Astrocyte (in vitro differentiated cells and primary cell): ENCODE measurements around the gene CCDC178. TPM values are rescaled to one million over a fixed set of nuclear protein-coding genes. Genes with fewer than 3 reads are reported as not detected.

ENCODE experiments used
- DNase-seq: peaks from one replicate; pipeline ENCODE4 v3.0.0-alpha.2; 2010; ENCODE audit warnings: low read depth
- FAIRE-seq: peaks from 2 replicates; lab custom pipeline; 2011; peaks lifted over from hg19 to GRCh38; lab: Jason Lieb, UNC
- H2AFZ ChIP-seq: 2 replicates; pipeline ENCODE4 v1.6.0; 2012; ENCODE audit warnings: low read depth, low read length, inconsistent platforms
- H3K27ac ChIP-seq: 2 replicates; pipeline ENCODE4 v1.5.1; 2011; ENCODE audit warnings: low read depth, low read length, inconsistent platforms
- H3K27me3 ChIP-seq: 2 replicates; pipeline ENCODE4 v1.6.0; 2011; ENCODE audit warnings: low read length, inconsistent platforms; ENCODE audit not compliant: insufficient read depth
- H3K36me3 ChIP-seq: 2 replicates; pipeline ENCODE4 v1.5.1; 2011; ENCODE audit warnings: low read length, inconsistent platforms; ENCODE audit not compliant: insufficient read depth
- H3K4me1 ChIP-seq: 2 replicates; pipeline ENCODE4 v1.5.1; 2011; ENCODE audit warnings: low read length, inconsistent platforms; ENCODE audit not compliant: insufficient read depth
- H3K4me2 ChIP-seq: 2 replicates; pipeline ENCODE4 v1.6.0; 2012; ENCODE audit warnings: low read length, inconsistent platforms
- H3K4me3 ChIP-seq: 2 replicates; pipeline ENCODE4 v1.5.1; 2011; ENCODE audit warnings: low read depth, mild to moderate bottlenecking, low read length, inconsistent platforms; ENCODE audit not compliant: insufficient read depth
- H3K79me2 ChIP-seq: 2 replicates; pipeline ENCODE4 v1.6.0; 2012; ENCODE audit warnings: mild to moderate bottlenecking, low read length, inconsistent platforms; ENCODE audit not compliant: insufficient read depth
- H3K9ac ChIP-seq: 2 replicates; pipeline ENCODE4 v1.6.0; 2012; ENCODE audit warnings: mild to moderate bottlenecking, low read length, inconsistent platforms
- H3K9me3 ChIP-seq: 2 replicates; pipeline ENCODE4 v1.5.1; 2012; ENCODE audit warnings: low read depth, mild to moderate bottlenecking, low read length, inconsistent platforms; ENCODE audit not compliant: insufficient read depth
- H4K20me1 ChIP-seq: 2 replicates; pipeline ENCODE4 v1.6.0; 2012; ENCODE audit warnings: low read length, inconsistent platforms; ENCODE audit not compliant: insufficient read depth
- H3K27ac Mint-ChIP-seq: one replicate; pipeline ENCODE4 v1.8.0; 2021; ENCODE audit warnings: mild to moderate bottlenecking, mixed read lengths; ENCODE audit not compliant: unreplicated experiment
- H3K27me3 Mint-ChIP-seq: one replicate; pipeline ENCODE4 v1.8.0; 2021; ENCODE audit warnings: low read depth, mixed read lengths; ENCODE audit not compliant: unreplicated experiment
- H3K36me3 Mint-ChIP-seq: one replicate; pipeline ENCODE4 v1.8.0; 2021; ENCODE audit warnings: low read depth, mixed read lengths; ENCODE audit not compliant: unreplicated experiment
- H3K4me1 Mint-ChIP-seq: one replicate; pipeline ENCODE4 v1.8.0; 2021; ENCODE audit warnings: low read depth, mixed read lengths; ENCODE audit not compliant: unreplicated experiment
- H3K4me3 Mint-ChIP-seq: one replicate; pipeline ENCODE4 v1.8.0; 2021; ENCODE audit warnings: mild to moderate bottlenecking, moderate library complexity, mixed read lengths; ENCODE audit not compliant: unreplicated experiment
- H3K9me3 Mint-ChIP-seq: one replicate; pipeline ENCODE4 v1.8.0; 2021; ENCODE audit warnings: mild to moderate bottlenecking, mixed read lengths; ENCODE audit not compliant: unreplicated experiment
- EZH2 ChIP-seq: IDR thresholded peaks from 2 replicates; pipeline ENCODE4 v1.6.1; 2012; ENCODE audit warnings: mild to moderate bottlenecking, low read length, inconsistent platforms; ENCODE audit not compliant: insufficient read depth
- total RNA-seq: library from RNA; stranded (reverse); gene quantifications from 2 replicates; pipeline ENCODE4 v1.2.1, GENCODE V29; 2021
- TF ChIP-seq, protein P1 (sequence below): IDR thresholded peaks from 2 replicates; pipeline ENCODE4 v1.5.1; 2011; ENCODE audit warnings: low read depth, mild to moderate bottlenecking, inconsistent platforms, low read length, moderate library complexity; ENCODE audit not compliant: insufficient read depth

CCDC178 gene
- total RNA-seq, 1 donor from 2014 or later = 0.30 TPM

DNA sequence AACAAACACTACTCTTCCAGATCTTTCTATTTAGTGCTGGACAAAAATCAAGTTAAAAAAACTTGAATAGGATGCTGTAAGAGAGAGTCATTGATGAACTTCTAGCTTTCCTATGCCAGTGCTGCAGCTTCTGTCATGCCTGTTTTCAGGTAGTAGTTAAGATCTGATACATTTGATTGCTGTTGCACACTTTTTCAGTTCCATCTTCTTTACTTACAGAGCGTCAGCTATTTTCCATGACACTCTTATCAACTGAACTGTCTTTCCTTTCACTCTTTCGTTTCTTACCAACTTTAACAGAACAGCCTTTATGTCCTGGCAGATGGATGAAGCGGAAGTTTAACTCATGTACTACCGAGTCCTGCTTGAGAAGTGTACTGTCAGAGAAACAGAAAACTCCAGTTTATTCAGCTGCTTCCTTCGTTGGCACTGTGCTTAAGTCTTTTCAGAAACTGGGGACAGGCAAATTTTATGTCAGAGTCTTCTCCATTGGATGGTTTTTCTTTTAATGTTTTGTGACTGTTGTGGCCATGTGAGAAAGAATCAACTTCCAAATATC lies 521.8 kb downstream of the CCDC178 start:
- Mint-ChIP-seq H3K4me1 (peaks cover 30% of the 10 kb centered on the region), H3K9me3 (no peaks in the 10 kb centered on the region), H3K36me3 (no peaks in the 10 kb centered on the region), H3K27ac (no peak overlapping the region), H3K27me3 (no peaks in the 10 kb centered on the region), H3K4me3 (no peak overlapping the region)
- no peak overlapping the region for H2AFZ ChIP-seq
- H3K4me1 ChIP-seq = peaks cover 14% of the 10 kb centered on the region
- H3K27ac ChIP-seq = no peak overlapping the region
- no peak overlapping the region for H3K4me3 ChIP-seq
- no peak overlapping the region for H3K4me2 ChIP-seq
- no peak for FAIRE-seq
- DNase-seq = no peak
- H3K9me3 ChIP-seq = no peaks in the 10 kb centered on the region
- no peaks in the 10 kb centered on the region for H3K27me3 ChIP-seq
- H3K9ac ChIP-seq = no peak overlapping the region
- H3K79me2 ChIP-seq = no peaks in the 10 kb centered on the region
- H4K20me1 ChIP-seq = no peaks in the 10 kb centered on the region
- no peaks in the 10 kb centered on the region for H3K36me3 ChIP-seq
- TF ChIP-seq, protein P1, sequence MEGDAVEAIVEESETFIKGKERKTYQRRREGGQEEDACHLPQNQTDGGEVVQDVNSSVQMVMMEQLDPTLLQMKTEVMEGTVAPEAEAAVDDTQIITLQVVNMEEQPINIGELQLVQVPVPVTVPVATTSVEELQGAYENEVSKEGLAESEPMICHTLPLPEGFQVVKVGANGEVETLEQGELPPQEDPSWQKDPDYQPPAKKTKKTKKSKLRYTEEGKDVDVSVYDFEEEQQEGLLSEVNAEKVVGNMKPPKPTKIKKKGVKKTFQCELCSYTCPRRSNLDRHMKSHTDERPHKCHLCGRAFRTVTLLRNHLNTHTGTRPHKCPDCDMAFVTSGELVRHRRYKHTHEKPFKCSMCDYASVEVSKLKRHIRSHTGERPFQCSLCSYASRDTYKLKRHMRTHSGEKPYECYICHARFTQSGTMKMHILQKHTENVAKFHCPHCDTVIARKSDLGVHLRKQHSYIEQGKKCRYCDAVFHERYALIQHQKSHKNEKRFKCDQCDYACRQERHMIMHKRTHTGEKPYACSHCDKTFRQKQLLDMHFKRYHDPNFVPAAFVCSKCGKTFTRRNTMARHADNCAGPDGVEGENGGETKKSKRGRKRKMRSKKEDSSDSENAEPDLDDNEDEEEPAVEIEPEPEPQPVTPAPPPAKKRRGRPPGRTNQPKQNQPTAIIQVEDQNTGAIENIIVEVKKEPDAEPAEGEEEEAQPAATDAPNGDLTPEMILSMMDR = no peak
- TF ChIP-seq EZH2 = no peak

DNA sequence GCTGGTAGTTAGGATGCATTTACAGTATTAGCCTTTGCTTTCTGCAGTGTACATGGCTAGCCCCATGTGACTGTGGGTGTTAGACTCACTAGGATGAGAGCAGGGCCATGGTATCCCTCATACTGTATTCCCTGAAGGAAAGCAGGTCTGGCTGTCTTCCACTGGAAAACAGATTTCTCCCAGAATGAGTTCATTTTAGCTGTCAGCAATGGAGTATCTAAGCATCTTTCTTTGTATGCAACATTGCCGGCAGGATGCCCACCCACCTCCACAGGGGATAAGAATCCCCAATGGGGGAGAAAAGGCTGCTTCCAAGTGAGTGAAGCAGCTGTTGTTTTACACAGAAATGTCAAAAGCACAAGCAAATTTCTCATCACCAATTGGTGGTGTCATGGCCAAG lies 525.0 kb downstream of the CCDC178 start:
- H3K4me3 ChIP-seq = no peak overlapping the region

More for the DNA sequence above, 525.0 kb downstream of the CCDC178 start:
- Mint-ChIP-seq H3K27ac (no peak overlapping the region), H3K4me1 (peaks cover 23% of the 10 kb centered on the region), H3K27me3 (no peaks in the 10 kb centered on the region), H3K9me3 (no peaks in the 10 kb centered on the region), H3K4me3 (no peak overlapping the region), H3K36me3 (no peaks in the 10 kb centered on the region)
- Histone ChIP-seq H2AFZ (no peak overlapping the region), H4K20me1 (no peaks in the 10 kb centered on the region), H3K9me3 (no peaks in the 10 kb centered on the region), H3K27me3 (no peaks in the 10 kb centered on the region), H3K36me3 (no peaks in the 10 kb centered on the region), H3K27ac (no peak overlapping the region), H3K79me2 (no peaks in the 10 kb centered on the region), H3K9ac (no peak overlapping the region), H3K4me2 (no peak overlapping the region), H3K4me1 (peaks cover 18% of the 10 kb centered on the region)
- DNase-seq (no peak), FAIRE-seq (no peak)
- TF ChIP-seq, protein P1 = no peak
- TF ChIP-seq EZH2 = no peak
